Activated naive CD4-positive, alpha-beta T cell treated with anti-CD3 and anti-CD28 coated beads, Interleukin-2, amount 50 U/mL, for 24 hours (primary cell): ENCODE data around the gene PIP5K1C.

Experiments
- H3K27ac Mint-ChIP-seq: one replicate; pipeline ENCODE4 v1.8.0; 2021; ENCODE audit warnings: mild to moderate bottlenecking, mixed read lengths
- H3K27me3 Mint-ChIP-seq: one replicate; pipeline ENCODE4 v1.8.0; 2021; ENCODE audit warnings: mixed read lengths
- H3K36me3 Mint-ChIP-seq: one replicate; pipeline ENCODE4 v1.8.0; 2021; ENCODE audit warnings: mixed read lengths
- H3K4me1 Mint-ChIP-seq: one replicate; pipeline ENCODE4 v1.8.0; 2021; ENCODE audit warnings: mixed read lengths
- H3K4me3 Mint-ChIP-seq: one replicate; pipeline ENCODE4 v1.8.0; 2021; ENCODE audit warnings: mild to moderate bottlenecking, mixed read lengths
- H3K9me3 Mint-ChIP-seq: one replicate; pipeline ENCODE4 v1.8.0; 2021; ENCODE audit warnings: mixed read lengths

The PIP5K1C gene

GRCh38 chr19:3691372-3691716 lies 8.9 kb downstream of the PIP5K1C start:
- Mint-ChIP-seq H3K4me1 (peaks cover 44% of the 10 kb centered on the region), H3K4me3 (no peak overlapping the region), H3K36me3 (peaks cover 2% of the 10 kb centered on the region), H3K27me3 (no peaks in the 10 kb centered on the region), H3K9me3 (no peaks in the 10 kb centered on the region), H3K27ac (no peak overlapping the region)

- Mint-ChIP-seq H3K36me3 (peaks cover 2% of the 10 kb centered on the region), H3K4me1 (peaks cover 41% of the 10 kb centered on the region), H3K27ac (peak overlapping the region; percentile 38), H3K27me3 (no peaks in the 10 kb centered on the region), H3K4me3 (no peak overlapping the region), H3K9me3 (no peaks in the 10 kb centered on the region)
Observed at GRCh38 chr19:3690551-3691371, 9.5 kb downstream of the PIP5K1C start.

GRCh38 chr19:3687774-3688706 lies 12.2 kb downstream of the PIP5K1C start:
- H3K27me3 Mint-ChIP-seq, result no peaks in the 10 kb centered on the region
- peaks cover 3% of the 10 kb centered on the region for H3K36me3 Mint-ChIP-seq
- peak overlapping the region; percentile 85 for H3K4me3 Mint-ChIP-seq
- H3K4me1 Mint-ChIP-seq, result peaks cover 37% of the 10 kb centered on the region
- H3K9me3 Mint-ChIP-seq, result no peaks in the 10 kb centered on the region
- peak overlapping the region; percentile 30 for H3K27ac Mint-ChIP-seq

GRCh38 chr19:3687393-3687773 lies 12.9 kb downstream of the PIP5K1C start:
- Mint-ChIP-seq H3K9me3 (no peaks in the 10 kb centered on the region), H3K36me3 (peaks cover 3% of the 10 kb centered on the region), H3K27ac (peak overlapping the region; percentile 30), H3K27me3 (no peaks in the 10 kb centered on the region), H3K4me3 (peak overlapping the region; percentile 85), H3K4me1 (peaks cover 34% of the 10 kb centered on the region)

- no peak overlapping the region for H3K27ac Mint-ChIP-seq
Observed at GRCh38 chr19:3684817-3685410, 15.4 kb downstream of the PIP5K1C start.

GRCh38 chr19:3684054-3684816 lies 16.0 kb downstream of the PIP5K1C start:
- Mint-ChIP-seq H3K36me3 (peaks cover 2% of the 10 kb centered on the region), H3K27ac (no peak overlapping the region), H3K27me3 (no peaks in the 10 kb centered on the region), H3K4me3 (no peak overlapping the region), H3K4me1 (peaks cover 12% of the 10 kb centered on the region), H3K9me3 (no peaks in the 10 kb centered on the region)

More at GRCh38 chr19:3684817-3685410, 15.4 kb downstream of the PIP5K1C start:
- Mint-ChIP-seq H3K36me3 (peaks cover 2% of the 10 kb centered on the region), H3K4me3 (no peak overlapping the region), H3K27me3 (no peaks in the 10 kb centered on the region), H3K4me1 (peaks cover 17% of the 10 kb centered on the region), H3K9me3 (no peaks in the 10 kb centered on the region)

- Mint-ChIP-seq H3K27ac (no peak overlapping the region), H3K4me3 (no peak overlapping the region)
Observed at GRCh38 chr19:3683405-3684053, 16.7 kb downstream of the PIP5K1C start.

GRCh38 chr19:3682741-3683404 lies 17.4 kb downstream of the PIP5K1C start:
- H3K36me3 Mint-ChIP-seq, result peaks cover 2% of the 10 kb centered on the region
- H3K4me3 Mint-ChIP-seq, result no peak overlapping the region
- no peaks in the 10 kb centered on the region for H3K27me3 Mint-ChIP-seq
- no peaks in the 10 kb centered on the region for H3K9me3 Mint-ChIP-seq
- H3K27ac Mint-ChIP-seq, result no peak overlapping the region
- H3K4me1 Mint-ChIP-seq, result peaks cover 8% of the 10 kb centered on the region

More at GRCh38 chr19:3683405-3684053, 16.7 kb downstream of the PIP5K1C start:
- Mint-ChIP-seq H3K27me3 (no peaks in the 10 kb centered on the region), H3K4me1 (peaks cover 10% of the 10 kb centered on the region), H3K36me3 (peaks cover 2% of the 10 kb centered on the region), H3K9me3 (no peaks in the 10 kb centered on the region)

- Mint-ChIP-seq H3K27me3 (no peaks in the 10 kb centered on the region), H3K9me3 (no peaks in the 10 kb centered on the region), H3K4me1 (peaks cover 10% of the 10 kb centered on the region), H3K36me3 (peaks cover 2% of the 10 kb centered on the region), H3K4me3 (no peak overlapping the region), H3K27ac (no peak overlapping the region)
Observed at GRCh38 chr19:3682286-3682685, 18.0 kb downstream of the PIP5K1C start.

- Mint-ChIP-seq H3K4me3 (no peak overlapping the region), H3K4me1 (peaks cover 12% of the 10 kb centered on the region), H3K9me3 (no peaks in the 10 kb centered on the region), H3K27ac (no peak overlapping the region), H3K27me3 (no peaks in the 10 kb centered on the region), H3K36me3 (peaks cover 2% of the 10 kb centered on the region)
Observed at GRCh38 chr19:3680939-3681338, 19.3 kb downstream of the PIP5K1C start.

GRCh38 chr19:3679581-3679980 lies 20.7 kb downstream of the PIP5K1C start:
- H3K4me1 Mint-ChIP-seq, result peaks cover 15% of the 10 kb centered on the region
- no peak overlapping the region for H3K4me3 Mint-ChIP-seq
- H3K27ac Mint-ChIP-seq, result no peak overlapping the region
- H3K27me3 Mint-ChIP-seq, result no peaks in the 10 kb centered on the region
- peaks cover 5% of the 10 kb centered on the region for H3K36me3 Mint-ChIP-seq
- no peaks in the 10 kb centered on the region for H3K9me3 Mint-ChIP-seq

GRCh38 chr19:3679138-3679537 lies 21.1 kb downstream of the PIP5K1C start:
- Mint-ChIP-seq H3K27ac (no peak overlapping the region), H3K4me1 (peaks cover 16% of the 10 kb centered on the region), H3K9me3 (no peaks in the 10 kb centered on the region), H3K27me3 (no peaks in the 10 kb centered on the region), H3K4me3 (no peak overlapping the region), H3K36me3 (peaks cover 4% of the 10 kb centered on the region)

GRCh38 chr19:3678188-3678587 lies 22.1 kb downstream of the PIP5K1C start:
- Mint-ChIP-seq H3K27ac (no peak overlapping the region), H3K4me1 (peaks cover 16% of the 10 kb centered on the region), H3K36me3 (peaks cover 3% of the 10 kb centered on the region), H3K27me3 (no peaks in the 10 kb centered on the region), H3K9me3 (no peaks in the 10 kb centered on the region), H3K4me3 (no peak overlapping the region)

GRCh38 chr19:3674784-3675543 lies 25.3 kb downstream of the PIP5K1C start:
- Mint-ChIP-seq H3K27ac (no peak overlapping the region), H3K9me3 (no peaks in the 10 kb centered on the region), H3K4me1 (peaks cover 30% of the 10 kb centered on the region), H3K4me3 (no peak overlapping the region), H3K27me3 (no peaks in the 10 kb centered on the region), H3K36me3 (peaks cover 3% of the 10 kb centered on the region)
